Loucy (cell line): Measurements from ENCODE around the gene TMTC2.

Experiments
- H2AFZ ChIP-seq: fragments of 200-600 bp; sonication (generic); 2 replicates; pipeline ENCODE4 v1.6.0; 2016; ENCODE audit warnings: antibody characterized with exemption, mild to moderate bottlenecking, low read length, moderate library complexity
- H3F3A ChIP-seq: fragments of 200-600 bp; 2 replicates; pipeline ENCODE4 v1.6.0; 2016; ENCODE audit warnings: antibody characterized with exemption, low read depth, mild to moderate bottlenecking
- H3K27me3 ChIP-seq: fragments of 200-600 bp; sonication (generic); 2 replicates; pipeline ENCODE4 v1.6.1; 2014; ENCODE audit warnings: low read length, mild to moderate bottlenecking; ENCODE audit not compliant: insufficient read depth, poor library complexity, severe bottlenecking
- H3K36me3 ChIP-seq: fragments of 200-600 bp; sonication (generic); 2 replicates; pipeline ENCODE4 v1.6.1; 2016; ENCODE audit warnings: low read length; ENCODE audit not compliant: insufficient read depth
- H3K4me1 ChIP-seq: fragments of 200-600 bp; sonication (generic); 2 replicates; pipeline ENCODE4 v1.5.1; 2014; ENCODE audit warnings: low read length, mild to moderate bottlenecking; ENCODE audit not compliant: insufficient read depth, poor library complexity, severe bottlenecking
- H3K4me2 ChIP-seq: fragments of 200-600 bp; sonication (generic); 2 replicates; pipeline ENCODE4 v1.6.0; 2014; ENCODE audit warnings: antibody characterized with exemption, low read length, low read depth, mild to moderate bottlenecking; ENCODE audit not compliant: poor library complexity, severe bottlenecking
- H3K4me3 ChIP-seq: fragments of 200-600 bp; sonication (generic); 2 replicates; pipeline ENCODE4 v1.5.1; 2014; ENCODE audit warnings: low read length, mild to moderate bottlenecking, mixed read lengths; ENCODE audit not compliant: poor library complexity, severe bottlenecking
- H3K79me2 ChIP-seq: fragments of 200-600 bp; sonication (generic); 2 replicates; pipeline ENCODE4 v1.6.1; 2014; ENCODE audit warnings: low read length; ENCODE audit not compliant: insufficient read depth
- H3K9ac ChIP-seq: fragments of 200-600 bp; sonication (generic); 2 replicates; pipeline ENCODE4 v1.6.0; 2014; ENCODE audit warnings: mild to moderate bottlenecking, low read depth, low read length, moderate library complexity; ENCODE audit not compliant: poor library complexity, severe bottlenecking
- H3K9me2 ChIP-seq: fragments of 200-600 bp; sonication (generic); replicated peaks from 2 replicates; pipeline ENCODE4 v1.6.1; 2016; ENCODE audit warnings: low read depth, low read length, mixed read lengths
- H3K9me3 ChIP-seq: fragments of 200-600 bp; sonication (generic); 2 replicates; pipeline ENCODE4 v1.6.1; 2014; ENCODE audit warnings: mild to moderate bottlenecking, antibody characterized with exemption, low read length, low read depth; ENCODE audit not compliant: insufficient read depth
- H4K20me1 ChIP-seq: fragments of 200-600 bp; sonication (generic); 2 replicates; pipeline ENCODE4 v1.6.0; 2014; ENCODE audit warnings: antibody characterized with exemption, low read length, mild to moderate bottlenecking; ENCODE audit not compliant: insufficient read depth, poor library complexity, severe bottlenecking
- EZH2phosphoT487 ChIP-seq: fragments of 200-600 bp; IDR thresholded peaks from 2 replicates; pipeline ENCODE4 v1.6.1; 2018; ENCODE audit warnings: antibody characterized with exemption, mild to moderate bottlenecking, moderate library complexity, borderline replicate concordance
- TF ChIP-seq, protein P1 (sequence below): fragments of 200-600 bp; sonication (generic); conservative IDR thresholded peaks from 2 replicates; pipeline ENCODE4 v1.5.1; 2014; ENCODE audit warnings: mild to moderate bottlenecking, antibody characterized with exemption, low read length

TMTC2 gene

DNA sequence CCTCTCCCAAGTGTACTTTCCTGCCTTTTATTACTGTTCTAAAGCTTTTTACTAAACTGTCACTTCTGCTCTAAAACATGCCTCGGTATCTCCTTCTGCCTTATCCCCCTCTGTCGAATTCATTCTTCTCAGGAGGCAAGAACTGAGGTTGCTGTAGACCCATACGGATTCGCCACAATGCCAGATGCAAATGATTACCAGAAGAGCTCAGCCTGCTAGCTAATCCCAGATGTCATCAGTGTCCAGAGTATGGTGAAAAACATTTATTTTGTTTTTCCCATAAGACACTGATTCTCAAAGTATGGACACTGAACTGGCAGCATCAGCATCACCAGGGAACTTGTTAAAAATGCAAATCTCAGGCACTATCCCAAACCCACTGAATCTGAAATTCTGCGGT, 359.3 kb downstream of the TMTC2 start:
- Histone ChIP-seq H3K79me2 (no peaks in the 10 kb centered on the region), H3K27me3 (no peaks in the 10 kb centered on the region), H3K9ac (no peak overlapping the region), H3K4me1 (no peaks in the 10 kb centered on the region), H2AFZ (no peak overlapping the region), H3K4me3 (no peak overlapping the region), H3K4me2 (no peak overlapping the region), H4K20me1 (no peaks in the 10 kb centered on the region), H3K9me3 (no peaks in the 10 kb centered on the region), H3K9me2 (no peaks in the 10 kb centered on the region; the same call in 1 of the 2 replicates), H3F3A (no peaks in the 10 kb centered on the region), H3K36me3 (no peaks in the 10 kb centered on the region)
- TF ChIP-seq EZH2phosphoT487: no peak
- TF ChIP-seq, protein P1, sequence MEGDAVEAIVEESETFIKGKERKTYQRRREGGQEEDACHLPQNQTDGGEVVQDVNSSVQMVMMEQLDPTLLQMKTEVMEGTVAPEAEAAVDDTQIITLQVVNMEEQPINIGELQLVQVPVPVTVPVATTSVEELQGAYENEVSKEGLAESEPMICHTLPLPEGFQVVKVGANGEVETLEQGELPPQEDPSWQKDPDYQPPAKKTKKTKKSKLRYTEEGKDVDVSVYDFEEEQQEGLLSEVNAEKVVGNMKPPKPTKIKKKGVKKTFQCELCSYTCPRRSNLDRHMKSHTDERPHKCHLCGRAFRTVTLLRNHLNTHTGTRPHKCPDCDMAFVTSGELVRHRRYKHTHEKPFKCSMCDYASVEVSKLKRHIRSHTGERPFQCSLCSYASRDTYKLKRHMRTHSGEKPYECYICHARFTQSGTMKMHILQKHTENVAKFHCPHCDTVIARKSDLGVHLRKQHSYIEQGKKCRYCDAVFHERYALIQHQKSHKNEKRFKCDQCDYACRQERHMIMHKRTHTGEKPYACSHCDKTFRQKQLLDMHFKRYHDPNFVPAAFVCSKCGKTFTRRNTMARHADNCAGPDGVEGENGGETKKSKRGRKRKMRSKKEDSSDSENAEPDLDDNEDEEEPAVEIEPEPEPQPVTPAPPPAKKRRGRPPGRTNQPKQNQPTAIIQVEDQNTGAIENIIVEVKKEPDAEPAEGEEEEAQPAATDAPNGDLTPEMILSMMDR: no peak

DNA sequence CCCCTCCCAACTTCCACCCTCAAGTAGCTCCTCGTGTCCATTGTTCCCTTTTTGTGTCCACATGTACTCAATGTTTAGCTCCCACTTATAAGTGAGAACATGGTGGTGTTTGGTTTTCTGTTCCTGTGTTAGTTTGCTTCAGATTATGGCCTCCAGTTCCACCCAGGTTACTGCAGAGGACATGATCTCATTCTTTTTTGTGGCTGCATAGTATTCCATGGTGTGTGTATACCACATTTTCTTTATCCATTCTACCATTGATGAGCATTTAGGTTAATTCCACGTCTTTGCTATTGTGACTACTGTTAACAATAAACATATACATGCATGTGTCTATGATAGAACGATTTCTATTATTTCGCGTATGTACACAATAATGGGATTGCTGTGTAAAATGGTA, 362.6 kb downstream of the TMTC2 start:
- TF ChIP-seq, protein P1: no peak
- no peak for TF ChIP-seq EZH2phosphoT487
- Histone ChIP-seq H3K4me3 (no peak overlapping the region), H3K9me3 (no peaks in the 10 kb centered on the region), H3K9ac (no peak overlapping the region), H3K9me2 (no peaks in the 10 kb centered on the region; the same call in 1 of the 2 replicates), H3K36me3 (no peaks in the 10 kb centered on the region), H4K20me1 (no peaks in the 10 kb centered on the region), H3K4me1 (no peaks in the 10 kb centered on the region), H3K27me3 (no peaks in the 10 kb centered on the region), H3K4me2 (no peak overlapping the region), H3K79me2 (no peaks in the 10 kb centered on the region), H3F3A (no peaks in the 10 kb centered on the region), H2AFZ (no peak overlapping the region)

DNA sequence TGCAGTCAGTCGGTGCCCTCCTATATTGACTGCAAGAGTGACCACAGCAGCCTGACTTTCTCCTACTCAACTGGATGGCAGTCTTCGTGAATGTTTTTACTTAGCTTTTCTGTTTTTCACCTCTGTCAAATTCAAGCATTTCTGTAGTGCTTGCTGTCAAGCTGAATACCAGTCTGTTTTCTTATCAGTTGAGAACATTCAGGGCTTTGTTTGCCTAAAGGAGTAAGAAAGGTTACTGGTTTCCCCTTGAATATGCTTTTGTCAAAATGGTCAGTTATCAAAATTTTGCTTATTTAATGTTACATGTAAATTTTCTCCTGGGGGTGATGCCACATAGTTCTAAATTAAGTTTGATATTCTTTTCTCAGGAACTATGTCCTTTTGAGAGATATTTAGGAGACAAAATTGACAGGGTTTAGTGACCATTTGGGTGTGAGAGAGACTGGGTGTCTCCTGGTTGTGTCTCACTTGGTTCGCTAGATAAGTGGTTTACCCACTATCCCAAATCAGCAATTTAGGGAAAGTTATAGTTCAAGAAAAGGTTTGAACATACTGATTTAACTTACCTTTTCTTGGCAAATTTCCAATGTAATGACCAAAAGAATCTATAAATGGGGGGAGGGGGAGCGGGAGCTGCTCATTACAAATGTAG, 366.3 kb downstream of the TMTC2 start:
- H3F3A ChIP-seq: no peaks in the 10 kb centered on the region
- TF ChIP-seq EZH2phosphoT487: no peak
- TF ChIP-seq, protein P1: no peak
- H3K9ac ChIP-seq: no peak overlapping the region
- H3K9me3 ChIP-seq: no peaks in the 10 kb centered on the region
- no peaks in the 10 kb centered on the region for H3K4me1 ChIP-seq
- no peaks in the 10 kb centered on the region for H3K27me3 ChIP-seq
- H3K79me2 ChIP-seq: no peaks in the 10 kb centered on the region
- H3K36me3 ChIP-seq: no peaks in the 10 kb centered on the region
- H3K4me3 ChIP-seq: no peak overlapping the region
- no peaks in the 10 kb centered on the region for H3K9me2 ChIP-seq
- H3K4me2 ChIP-seq: no peak overlapping the region
- H2AFZ ChIP-seq: no peak overlapping the region
- H4K20me1 ChIP-seq: no peaks in the 10 kb centered on the region
